ENCODE data around the gene KCTD21.

DNA sequence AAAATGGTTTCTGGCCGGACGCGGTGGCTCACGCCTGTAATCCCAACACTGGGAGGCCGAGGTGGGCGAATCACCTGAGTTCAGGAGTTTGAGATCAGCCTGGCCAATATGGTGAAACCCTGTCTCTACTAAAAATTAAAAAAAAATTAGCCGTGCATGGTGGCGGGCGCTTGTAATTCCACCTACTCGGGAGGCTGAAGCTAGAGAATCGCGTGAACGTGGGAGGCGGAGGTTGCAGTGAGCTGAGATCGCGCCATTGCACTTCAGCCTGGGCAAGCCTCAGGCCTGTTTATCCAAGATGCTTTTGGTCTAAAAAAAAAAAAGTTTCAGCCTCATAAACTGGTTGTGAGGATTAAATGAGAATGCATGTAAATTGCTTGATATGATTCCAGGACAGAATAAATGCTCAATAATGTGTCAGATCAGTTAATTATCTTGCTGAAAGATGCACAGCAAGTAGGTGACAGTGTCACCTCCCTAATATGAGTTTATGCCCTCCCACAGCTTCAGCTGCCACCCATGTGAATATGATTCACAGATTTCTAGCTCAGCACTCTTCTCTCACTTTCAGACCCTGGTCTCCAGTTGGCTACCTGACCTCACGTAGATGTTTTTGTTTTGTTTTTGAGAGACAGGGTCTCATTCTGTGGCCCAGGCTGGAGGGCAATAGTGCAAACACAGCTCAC, 47.9 kb downstream of the KCTD21 start:
- TF ChIP-seq EZH2 (IDR thresholded peaks at IDR 0.05) (no peak), POLR2AphosphoS5 (IDR thresholded peaks at IDR 0.05; ENCODE audit: borderline replicate concordance, low read depth, low read length) (no peak), FOXP2 (optimal IDR thresholded peaks at IDR 0.05; ENCODE audit: control extremely low read depth, extremely low read length, insufficient read depth) (no peak)
